OCI-LY1 (cell line): ENCODE measurements around the gene SAG.

Experiments
- CTCF ChIP-seq: fragments of 200-600 bp; sonication (generic), shearing (Covaris generic); IDR thresholded peaks from 2 replicates; pipeline ENCODE4 v1.5.1; 2017; ENCODE audit warnings: mild to moderate bottlenecking, antibody characterized with exemption, low read length, moderate library complexity, mixed read lengths
- EZH2 ChIP-seq: fragments of 200-600 bp; sonication (generic), shearing (Covaris generic); IDR thresholded peaks from 2 replicates; pipeline ENCODE4 v1.8.0; 2017; ENCODE audit warnings: borderline replicate concordance, mixed run types, mild to moderate bottlenecking, antibody characterized with exemption, low read length, moderate library complexity, mixed read lengths

- no peak for TF ChIP-seq CTCF
- no peak for TF ChIP-seq EZH2
These were observed 51.3 kb downstream of the SAG start for GRCh38 chr2:233358947-233359346.
